ENCODE results near the gene CARD11. TPM values are rescaled to one million over a fixed set of nuclear protein-coding genes. Genes with fewer than 3 reads are reported as not detected.

The CARD11 gene
- total and polyA plus RNA-seq, 2 donors (not counting 1 experiment from before 2014, with no cell fraction given), result 129 to 135 TPM

GRCh38 chr7:3037259-3037658 lies 6.4 kb downstream of the CARD11 start:
- Mint-ChIP-seq H3K4me3 (no peak overlapping the region), H3K9me3 (ENCODE audit: insufficient read depth) (no peaks in the 10 kb centered on the region), H3K4me1 (peaks cover 61% of the 10 kb centered on the region), H3K27me3 (no peaks in the 10 kb centered on the region), H3K27ac (peak overlapping the region; percentile 77)
- 100% methylated on average over 1 of the region's 4 CpGs for WGBS (ENCODE audit: insufficient coverage)
- H3K27me3 ChIP-seq (replicated peaks in 1 of 4; ENCODE audit: control extremely low read depth in 1 of 4, control insufficient read depth in 3 of 4, insufficient read depth in 4 of 4, low read length in 3 of 4), result no peaks in the 10 kb centered on the region
- ATAC-seq (ENCODE audit: low read depth), result no peak
- H3K4me3 ChIP-seq (ENCODE audit: control extremely low read depth in 1 of 5, extremely low read depth in 1 of 5, insufficient read depth in 1 of 5, low read depth in 2 of 5, low read length in 4 of 5), result no peak overlapping the region
- no peak overlapping the region for H2AFZ ChIP-seq (ENCODE audit: insufficient read depth, low read depth, low read length, poor library complexity, severe bottlenecking)
- H3K9ac ChIP-seq (ENCODE audit: low read length), result no peak overlapping the region
- peaks cover 0 to 33% of the 10 kb centered on the region in 2 experiments for H3K36me3 ChIP-seq (replicated peaks in 1 of 2; ENCODE audit: control extremely low read depth in 1 of 2, control insufficient read depth in 1 of 2, extremely low read depth in 1 of 2, insufficient read depth in 2 of 2, low read length in 1 of 2)
- peaks cover 98% of the 10 kb centered on the region for H3K79me2 ChIP-seq (ENCODE audit: control insufficient read depth, insufficient read depth, low read length)
- POLR2A ChIA-PET, result interaction anchor here (0.6 kb wide), 1 partner anchor 110 kb away, joined by 5 read pairs; no protein-coding TSS in a partner anchor
- CTCF ChIA-PET, result interaction anchor here (1.0 to 1.8 kb wide), 2 partner anchors 25 to 117 kb away, joined by 3 to 6 read pairs; no protein-coding TSS in a partner anchor
- H3K27ac ChIP-seq (ENCODE audit: low read length in 2 of 2), result peak overlapping the region; percentile 34 to 72
- intact Hi-C loops (cut with micrococcal nuclease), result no loop called here
- H3K9me3 ChIP-seq (ENCODE audit: control extremely low read depth in 1 of 3, control insufficient read depth in 2 of 3, insufficient read depth in 1 of 3, low read length in 2 of 3), result peaks cover 0 to 5% (median 0%) of the 10 kb centered on the region in 3 donors
- peak overlapping the region; percentile 25 for H3K4me2 ChIP-seq (replicated peaks; ENCODE audit: low read depth, low read length, poor library complexity, severe bottlenecking)
- TF ChIP-seq EZH2 (IDR thresholded peaks at IDR 0.05; ENCODE audit: borderline replicate concordance, insufficient read depth, low read depth, low read length, poor library complexity, severe bottlenecking), result no peak
- TF ChIP-seq CTCF (IDR thresholded peaks at IDR 0.05), result no peak
- peaks cover 85% of the 10 kb centered on the region for H4K20me1 ChIP-seq (ENCODE audit: control insufficient read depth, insufficient read depth, low read length, poor library complexity, severe bottlenecking)
- peak; percentile 51 for DNase-seq
- peaks cover 49 to 65% of the 10 kb centered on the region in 2 donors for H3K4me1 ChIP-seq (ENCODE audit: control insufficient read depth in 2 of 2, insufficient read depth in 2 of 2, low read length in 2 of 2)

DNA sequence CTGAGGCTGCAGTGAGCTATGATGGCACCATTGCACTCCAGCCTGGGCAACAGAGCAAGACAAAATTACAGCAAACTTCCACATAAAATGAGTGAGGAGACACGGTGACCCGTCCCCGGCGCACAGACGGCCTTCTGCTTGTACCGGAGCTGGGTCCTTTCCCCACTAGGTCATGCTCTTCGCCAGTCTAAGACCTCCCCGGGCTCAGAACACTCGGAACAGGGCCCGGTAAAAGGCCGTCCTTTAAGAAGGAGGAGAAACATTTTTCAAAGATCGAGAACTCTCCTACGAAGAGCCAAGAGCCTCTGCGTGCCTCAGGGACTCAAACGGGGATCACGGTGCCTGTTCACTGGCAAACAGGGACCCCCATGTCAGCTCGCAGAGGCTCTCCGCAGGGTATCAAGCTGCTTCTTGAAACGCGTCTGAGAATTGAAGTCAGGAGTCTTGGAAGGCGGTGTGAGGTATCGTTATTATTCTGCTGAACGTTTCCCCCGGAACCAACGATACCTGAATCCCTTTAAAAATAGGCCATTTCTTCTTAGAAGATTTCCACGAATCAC lies 9.0 kb downstream of the CARD11 start:
- Mint-ChIP-seq H3K9me3 (ENCODE audit: insufficient read depth) (no peaks in the 10 kb centered on the region), H3K27ac (no peak overlapping the region), H3K4me3 (no peak overlapping the region), H3K27me3 (no peaks in the 10 kb centered on the region), H3K4me1 (peaks cover 54% of the 10 kb centered on the region)
- Histone ChIP-seq H4K20me1 (ENCODE audit: control insufficient read depth, insufficient read depth, low read length, poor library complexity, severe bottlenecking) (peaks cover 79% of the 10 kb centered on the region), H3K36me3 (replicated peaks in 1 of 2; ENCODE audit: control extremely low read depth in 1 of 2, control insufficient read depth in 1 of 2, extremely low read depth in 1 of 2, insufficient read depth in 2 of 2, low read length in 1 of 2) (peaks cover 3 to 34% of the 10 kb centered on the region in 2 experiments), H3K9ac (ENCODE audit: low read length) (no peak overlapping the region), H3K79me2 (ENCODE audit: control insufficient read depth, insufficient read depth, low read length) (peaks cover 98% of the 10 kb centered on the region), H3K4me1 (ENCODE audit: control insufficient read depth in 2 of 2, insufficient read depth in 2 of 2, low read length in 2 of 2) (peaks cover 25 to 39% of the 10 kb centered on the region in 2 donors), H3K4me2 (replicated peaks; ENCODE audit: low read depth, low read length, poor library complexity, severe bottlenecking) (no peak overlapping the region), H3K27ac (ENCODE audit: low read length in 2 of 2) (no peak overlapping the region), H3K4me3 (ENCODE audit: control extremely low read depth in 1 of 5, extremely low read depth in 1 of 5, insufficient read depth in 1 of 5, low read depth in 2 of 5, low read length in 4 of 5) (no peak overlapping the region), H2AFZ (ENCODE audit: insufficient read depth, low read depth, low read length, poor library complexity, severe bottlenecking) (no peak overlapping the region), H3K27me3 (replicated peaks in 1 of 4; ENCODE audit: control extremely low read depth in 1 of 4, control insufficient read depth in 3 of 4, insufficient read depth in 4 of 4, low read length in 3 of 4) (no peaks in the 10 kb centered on the region), H3K9me3 (ENCODE audit: control extremely low read depth in 1 of 3, control insufficient read depth in 2 of 3, insufficient read depth in 1 of 3, low read length in 2 of 3) (peaks cover 0 to 6% (median 0%) of the 10 kb centered on the region in 3 donors)
- intact Hi-C loops (cut with micrococcal nuclease), result no loop called here
- ATAC-seq (ENCODE audit: low read depth), result no peak
- ChIA-PET CTCF (no interaction called here), POLR2A (no interaction called here)
- 97% methylated on average over 22 of the region's 26 CpGs for WGBS (ENCODE audit: insufficient coverage)
- no peak for TF ChIP-seq CTCF (IDR thresholded peaks at IDR 0.05)
- TF ChIP-seq EZH2 (IDR thresholded peaks at IDR 0.05; ENCODE audit: borderline replicate concordance, insufficient read depth, low read depth, low read length, poor library complexity, severe bottlenecking), result no peak
- DNase-seq, result no peak
